Measurements from ENCODE around the gene LRCH1. TPM values are rescaled to one million over a fixed set of nuclear protein-coding genes. Genes with fewer than 3 reads are reported as not detected.
"Not testable (repeated sequence)": the region's sequence is repeated elsewhere in the genome, so short reads cannot be mapped to it uniquely, and the experiment has no call there.

Gene LRCH1
- polyA plus RNA-seq (ENCODE audit: insufficient read length): 37.8 TPM
- long read RNA-seq, donor 1, full-length matches to known transcripts: 4 of 4 reads
- long read RNA-seq, donor 1, partial matches to known transcripts: 0 of 4 reads
- long read RNA-seq, donor 1, other reads (novel, unspliced or antisense): 0 of 4 reads
- long read RNA-seq, donor 2, full-length matches to known transcripts: 6 of 6 reads
- long read RNA-seq, donor 2, partial matches to known transcripts: 0 of 6 reads
- long read RNA-seq, donor 2, other reads (novel, unspliced or antisense): 0 of 6 reads
- long read RNA-seq, donor 3, full-length matches to known transcripts: 3 of 3 reads
- long read RNA-seq, donor 3, partial matches to known transcripts: 0 of 3 reads
- long read RNA-seq, donor 3, other reads (novel, unspliced or antisense): 0 of 3 reads
- long read RNA-seq, donor 4: 0 reads
- long read RNA-seq, donor 5, full-length matches to known transcripts: 8 of 8 reads
- long read RNA-seq, donor 5, partial matches to known transcripts: 0 of 8 reads
- long read RNA-seq, donor 5, other reads (novel, unspliced or antisense): 0 of 8 reads
- long read RNA-seq, donor 6, full-length matches to known transcripts: 4 of 504 reads
- long read RNA-seq, donor 6, partial matches to known transcripts: 257 of 504 reads
- long read RNA-seq, donor 6, other reads (novel, unspliced or antisense): 243 of 504 reads
- long read RNA-seq, donor 7, full-length matches to known transcripts: 7 of 724 reads
- long read RNA-seq, donor 7, partial matches to known transcripts: 445 of 724 reads
- long read RNA-seq, donor 7, other reads (novel, unspliced or antisense): 272 of 724 reads
- long read RNA-seq, donor 8, full-length matches to known transcripts: 4 of 4 reads
- long read RNA-seq, donor 8, partial matches to known transcripts: 0 of 4 reads
- long read RNA-seq, donor 8, other reads (novel, unspliced or antisense): 0 of 4 reads

- peak; percentile 88 for DNase-seq
These were observed at the start of gene LRCH1 for GRCh38 chr13:46552889-46553520. Gene LRCH1 (plus strand): TSS chr13:46553170. CDS start chr13:46553397, 227 bp downstream.

DNA sequence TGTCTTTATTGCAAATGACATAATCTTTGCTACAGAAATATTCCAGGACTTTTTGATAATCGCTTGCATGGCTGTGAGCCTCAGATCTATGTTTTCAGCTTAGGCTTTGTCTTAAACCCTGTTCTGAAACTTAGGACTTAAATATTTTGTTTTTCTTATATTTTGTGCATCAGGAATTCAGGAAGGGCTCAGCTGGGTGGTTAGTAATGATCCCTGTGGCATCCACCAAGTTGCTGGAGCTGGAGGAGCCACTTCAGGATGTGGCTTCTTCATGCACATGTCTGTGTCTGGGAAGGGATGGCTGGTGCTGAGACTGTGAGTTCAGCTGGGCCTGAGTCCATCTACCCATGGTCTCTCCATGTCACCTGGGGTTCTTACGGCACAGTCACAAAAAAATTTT lies 48.9 kb upstream of the LRCH1 start:
- DNase-seq: no peak

GRCh38 chr13:46507981-46508380 lies 45.0 kb upstream of the LRCH1 start:
- DNase-seq: no peak

DNA sequence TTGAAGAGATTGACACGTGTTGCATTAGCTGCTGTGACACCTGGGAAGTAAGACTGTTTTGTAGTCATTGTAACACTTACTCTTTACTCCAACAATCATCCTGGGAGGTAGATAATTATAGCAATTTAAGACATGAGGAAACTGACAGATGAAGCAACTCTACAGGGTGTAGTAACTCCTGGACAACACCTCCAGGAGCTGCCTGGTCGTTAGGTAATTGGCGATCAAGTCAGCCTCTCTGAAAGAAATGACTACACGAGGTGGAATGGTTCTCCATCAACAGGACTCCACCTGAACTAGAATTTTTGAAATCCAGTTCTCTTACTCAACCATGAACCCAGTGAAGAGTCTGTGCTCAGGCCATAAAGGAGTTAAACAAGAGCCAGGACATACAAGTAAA lies 43.0 kb upstream of the LRCH1 start:
- no peak for DNase-seq

- no peak for DNase-seq
These were observed 37.2 kb upstream of the LRCH1 start for GRCh38 chr13:46515803-46516202.

DNA sequence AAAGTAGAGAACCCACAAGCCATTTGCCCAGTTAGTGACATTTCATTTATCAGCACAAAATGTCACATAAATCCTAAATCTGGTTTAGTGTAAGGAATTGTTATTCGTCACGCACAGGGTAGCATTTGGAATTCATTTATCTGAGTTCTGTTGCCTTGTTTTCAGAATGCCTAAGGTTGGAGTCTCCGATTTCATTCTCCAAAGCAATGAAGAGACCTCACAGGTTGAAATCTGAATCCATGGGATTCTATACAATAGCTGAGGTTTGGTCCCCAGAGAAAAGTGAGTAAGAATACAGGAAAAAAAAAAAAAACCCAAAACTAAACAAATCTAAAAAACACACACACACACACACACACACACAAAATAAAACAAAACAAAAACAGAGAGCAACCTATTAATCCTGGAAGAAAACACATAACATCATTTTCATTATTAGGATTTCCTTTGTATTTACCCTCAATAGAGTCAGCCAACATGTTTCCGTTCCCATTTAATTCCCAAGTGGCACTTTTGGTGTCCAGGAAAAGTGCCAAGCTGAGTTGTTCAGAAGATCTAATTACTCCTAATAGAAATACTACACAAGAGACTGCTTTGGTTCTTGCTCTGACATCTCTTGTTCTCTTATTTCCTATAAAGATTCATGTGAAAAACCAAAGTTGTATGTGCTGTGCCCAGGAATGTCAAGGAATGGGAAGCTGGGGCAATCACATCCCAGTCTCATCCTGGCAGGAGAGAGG lies 36.2 kb upstream of the LRCH1 start:
- peak; percentile 57 for DNase-seq

DNA sequence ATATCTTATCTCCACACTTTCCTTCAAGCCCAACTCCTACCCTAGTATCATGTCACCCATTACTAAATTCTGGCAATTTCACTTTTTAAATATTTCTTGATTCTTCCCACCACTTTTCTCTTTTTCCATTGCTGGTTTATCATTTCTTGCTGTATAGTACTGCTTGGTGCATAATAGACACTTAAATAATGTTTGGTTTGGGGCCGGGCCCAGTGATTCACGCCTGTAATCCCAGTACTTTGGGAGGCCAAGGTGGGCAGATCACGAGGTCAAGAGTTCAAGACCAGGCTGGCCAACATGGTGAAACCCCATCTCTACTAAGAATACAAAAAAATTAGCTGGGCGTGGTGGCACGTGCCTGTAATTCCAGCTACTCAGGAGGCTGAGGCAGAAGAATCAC lies 35.2 kb upstream of the LRCH1 start:
- not testable (repeated sequence) for DNase-seq

- no peak for DNase-seq
These were observed 33.8 kb upstream of the LRCH1 start for GRCh38 chr13:46519182-46519581.

GRCh38 chr13:46520166-46520565 lies 32.8 kb upstream of the LRCH1 start:
- no peak for DNase-seq

- DNase-seq: no peak
These were observed 31.5 kb upstream of the LRCH1 start for GRCh38 chr13:46521486-46521885.

GRCh38 chr13:46521921-46522747 lies 30.8 kb upstream of the LRCH1 start:
- DNase-seq: no peak

GRCh38 chr13:46522748-46523030 lies 30.3 kb upstream of the LRCH1 start:
- no peak for DNase-seq

DNA sequence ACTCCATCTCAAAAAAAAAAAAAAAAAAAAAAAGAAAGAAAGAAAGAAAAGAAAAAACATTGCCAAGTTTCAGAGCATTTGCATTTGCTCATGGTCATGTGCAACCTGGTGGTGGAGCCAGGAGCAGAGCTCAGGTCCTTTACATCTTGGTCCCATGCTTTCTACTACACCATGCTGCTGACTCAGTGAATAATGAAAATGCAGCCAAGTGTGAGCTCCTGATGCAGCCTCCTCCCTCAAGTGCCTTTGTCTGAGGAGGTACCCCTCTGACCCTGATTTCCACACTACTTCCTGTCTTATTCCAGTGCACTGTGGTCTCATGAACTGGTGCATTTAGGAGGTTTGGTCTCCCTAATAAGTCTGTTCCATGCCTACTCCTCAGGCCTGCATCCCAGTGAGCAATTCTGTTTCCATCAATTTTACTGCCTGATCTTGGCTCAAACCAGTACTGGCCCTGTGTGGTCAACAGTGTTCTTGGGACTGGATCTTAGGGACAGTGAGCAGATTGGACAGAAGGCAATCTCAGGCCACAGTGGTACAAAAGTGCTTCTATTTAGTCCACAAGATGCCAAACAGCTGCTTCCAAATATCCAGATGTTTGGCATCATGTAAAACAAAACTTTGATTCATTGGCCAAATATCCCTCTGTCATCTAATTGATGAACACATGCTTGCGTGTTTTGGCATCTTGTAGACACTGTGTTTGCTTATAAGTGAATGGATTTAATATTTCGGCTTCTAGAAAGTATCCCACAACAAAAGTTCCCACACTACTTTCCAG lies 28.8 kb upstream of the LRCH1 start:
- no peak for DNase-seq

DNA sequence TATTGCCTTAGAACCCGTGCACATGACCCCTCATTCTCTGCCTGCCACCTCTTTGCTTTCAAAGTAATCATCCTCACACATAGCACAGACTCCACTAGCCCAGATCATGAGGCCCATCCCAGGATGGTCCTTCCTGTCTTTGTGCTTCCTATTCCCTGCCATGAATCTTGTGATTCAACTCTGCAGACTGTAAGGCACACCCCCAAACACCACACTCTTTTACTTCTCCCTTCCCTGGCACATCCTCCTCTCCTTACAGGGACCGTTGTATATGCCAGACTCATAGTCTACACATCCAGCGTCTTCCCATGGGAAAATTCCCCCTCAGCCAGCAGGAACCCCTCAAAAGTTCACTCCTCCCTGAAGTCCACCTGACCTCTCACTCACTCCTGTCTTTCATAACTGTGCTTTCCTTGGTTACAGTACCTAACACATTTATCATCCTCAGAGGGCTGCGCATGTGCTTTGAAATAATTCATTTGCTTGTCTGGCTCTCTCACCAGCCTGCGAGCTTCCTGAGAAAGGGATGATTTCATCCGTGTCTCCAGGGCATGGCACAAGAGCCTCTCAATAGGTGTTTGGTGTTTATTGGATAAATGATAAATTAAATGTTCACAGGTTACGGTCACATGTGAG lies 26.8 kb upstream of the LRCH1 start:
- no peak for DNase-seq

- no peak for DNase-seq
These were observed 26.2 kb upstream of the LRCH1 start for GRCh38 chr13:46526740-46527139.

DNA sequence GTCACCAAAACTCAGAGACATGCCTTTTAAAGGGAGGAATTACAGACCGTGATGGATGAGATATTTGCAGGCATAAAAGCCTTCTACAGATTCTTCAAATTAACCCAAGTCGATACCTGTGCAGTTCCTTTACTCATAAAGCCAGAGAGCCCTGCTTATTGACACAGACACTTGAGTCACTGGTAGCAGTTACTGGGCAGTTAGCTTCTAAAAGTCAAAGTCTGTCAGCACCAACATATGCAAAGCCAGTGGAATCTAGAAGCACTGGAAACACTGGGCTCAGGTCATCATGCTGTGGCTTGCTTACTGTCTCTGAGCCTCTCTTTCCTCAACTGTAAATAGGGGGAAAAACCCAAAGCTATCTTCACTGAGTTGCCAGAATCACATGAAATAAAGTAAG lies 25.7 kb upstream of the LRCH1 start:
- DNase-seq: no peak

- DNase-seq: no peak
These were observed 23.6 kb upstream of the LRCH1 start for GRCh38 chr13:46529216-46529919.

- no peak for DNase-seq
These were observed 22.7 kb upstream of the LRCH1 start for GRCh38 chr13:46530084-46530935.

All from left kidney (tissue), 8 donors.